Dedifferentiated amniotic fluid mesenchymal stem cell (primary cell): ENCODE results near the gene HYDIN.
"Not testable (repeated sequence)": the region's sequence is repeated elsewhere in the genome, so short reads cannot be mapped to it uniquely, and the experiment has no call there.

ENCODE experiments used
- DNase-seq: peaks from one replicate; pipeline ENCODE4 v3.0.0-alpha.2; 2016; ENCODE audit errors: extremely low spot score

The HYDIN gene

GRCh38 chr16:71225145-71225544, 5.4 kb downstream of the HYDIN start:
- no peak for DNase-seq

- no peak for DNase-seq
Observed at GRCh38 chr16:71218306-71218963, 12.1 kb downstream of the HYDIN start.

GRCh38 chr16:71217506-71217905, 13.0 kb downstream of the HYDIN start:
- DNase-seq, result no peak

GRCh38 chr16:71216714-71217113, 13.8 kb downstream of the HYDIN start:
- no peak for DNase-seq

GRCh38 chr16:71214746-71215381, 15.7 kb downstream of the HYDIN start:
- DNase-seq, result no peak

- DNase-seq, result no peak
Observed at GRCh38 chr16:71205482-71206131, 24.9 kb downstream of the HYDIN start.

- DNase-seq, result no peak
Observed at GRCh38 chr16:71203631-71204030, 26.9 kb downstream of the HYDIN start.

- DNase-seq, result no peak
Observed at GRCh38 chr16:71201556-71201955, 29.0 kb downstream of the HYDIN start.

GRCh38 chr16:71201054-71201453, 29.5 kb downstream of the HYDIN start:
- DNase-seq, result no peak

GRCh38 chr16:71198408-71198807, 32.1 kb downstream of the HYDIN start:
- no peak for DNase-seq

GRCh38 chr16:71192387-71192786, 38.1 kb downstream of the HYDIN start:
- DNase-seq, result no peak

- DNase-seq, result no peak
Observed at GRCh38 chr16:71188956-71189712, 41.4 kb downstream of the HYDIN start.

GRCh38 chr16:71185347-71185746, 45.2 kb downstream of the HYDIN start:
- DNase-seq, result no peak

GRCh38 chr16:71179569-71179968, 51.0 kb downstream of the HYDIN start:
- DNase-seq, result no peak

- no peak for DNase-seq
Observed at GRCh38 chr16:71172481-71173207, 57.9 kb downstream of the HYDIN start.

GRCh38 chr16:71161007-71161406, 69.5 kb downstream of the HYDIN start:
- DNase-seq, result not testable (repeated sequence)

- DNase-seq, result not testable (repeated sequence)
Observed at GRCh38 chr16:71157278-71157677, 73.2 kb downstream of the HYDIN start.

GRCh38 chr16:71153329-71153728, 77.2 kb downstream of the HYDIN start:
- not testable (repeated sequence) for DNase-seq

GRCh38 chr16:71151654-71152053, 78.9 kb downstream of the HYDIN start:
- DNase-seq, result not testable (repeated sequence)

GRCh38 chr16:71143246-71143645, 87.3 kb downstream of the HYDIN start:
- DNase-seq, result not testable (repeated sequence)

GRCh38 chr16:71110565-71110964, 120.0 kb downstream of the HYDIN start:
- not testable (repeated sequence) for DNase-seq
